Neural progenitor cell (in vitro differentiated cells): Measurements from ENCODE around the gene ASZ1.

Source experiments
- EZH2phosphoT487 ChIP-seq: fragments of 200-600 bp; sonication (generic); IDR thresholded peaks from 2 replicates; pipeline ENCODE4 v1.6.1; 2017; ENCODE audit warnings: antibody characterized with exemption
- TF ChIP-seq, protein P1 (sequence below): fragments of 200-600 bp; sonication (generic); IDR thresholded peaks from 2 replicates; pipeline ENCODE4 v1.5.1; 2017; ENCODE audit warnings: antibody characterized with exemption, mild to moderate bottlenecking

DNA sequence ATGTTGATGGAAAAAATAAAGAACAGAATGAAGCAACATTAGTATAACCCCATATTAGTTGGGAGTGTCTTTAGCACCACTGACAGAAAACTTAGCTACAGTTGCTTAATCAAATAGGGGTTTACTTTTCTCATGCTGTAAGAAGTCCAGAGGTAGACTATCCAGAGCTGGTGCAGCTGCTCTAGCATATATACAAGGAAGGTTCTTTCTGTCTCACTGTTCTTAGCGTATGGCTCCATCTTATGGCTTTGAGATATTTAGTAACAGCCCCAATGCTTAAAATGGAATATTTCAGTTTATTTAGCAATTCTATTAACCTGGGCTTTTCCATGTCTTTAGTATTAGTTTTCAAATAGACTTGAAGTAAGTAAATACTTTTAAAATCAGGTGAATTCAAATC, 89.3 kb downstream of the ASZ1 start:
- TF ChIP-seq EZH2phosphoT487: no peak
- TF ChIP-seq, protein P1, sequence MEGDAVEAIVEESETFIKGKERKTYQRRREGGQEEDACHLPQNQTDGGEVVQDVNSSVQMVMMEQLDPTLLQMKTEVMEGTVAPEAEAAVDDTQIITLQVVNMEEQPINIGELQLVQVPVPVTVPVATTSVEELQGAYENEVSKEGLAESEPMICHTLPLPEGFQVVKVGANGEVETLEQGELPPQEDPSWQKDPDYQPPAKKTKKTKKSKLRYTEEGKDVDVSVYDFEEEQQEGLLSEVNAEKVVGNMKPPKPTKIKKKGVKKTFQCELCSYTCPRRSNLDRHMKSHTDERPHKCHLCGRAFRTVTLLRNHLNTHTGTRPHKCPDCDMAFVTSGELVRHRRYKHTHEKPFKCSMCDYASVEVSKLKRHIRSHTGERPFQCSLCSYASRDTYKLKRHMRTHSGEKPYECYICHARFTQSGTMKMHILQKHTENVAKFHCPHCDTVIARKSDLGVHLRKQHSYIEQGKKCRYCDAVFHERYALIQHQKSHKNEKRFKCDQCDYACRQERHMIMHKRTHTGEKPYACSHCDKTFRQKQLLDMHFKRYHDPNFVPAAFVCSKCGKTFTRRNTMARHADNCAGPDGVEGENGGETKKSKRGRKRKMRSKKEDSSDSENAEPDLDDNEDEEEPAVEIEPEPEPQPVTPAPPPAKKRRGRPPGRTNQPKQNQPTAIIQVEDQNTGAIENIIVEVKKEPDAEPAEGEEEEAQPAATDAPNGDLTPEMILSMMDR: no peak
